Spleen (tissue), 11 donors: ENCODE results near the gene STAT4. TPM values are rescaled to one million over a fixed set of nuclear protein-coding genes. Genes with fewer than 3 reads are reported as not detected.

Experiments
- DNase-seq: peaks from one replicate; pipeline ENCODE4 v3.0.0-alpha.2; 2020
- H3K27ac ChIP-seq, 8 donors: fragments of 200-600 bp; sonication (generic) in 7 of 8; 1 replicate in 4 of 8; 2 replicates in 4 of 8; pipeline versions ENCODE4 v1.5.0 to v1.8.0; 2016 to 2021; ENCODE audit warnings: inconsistent platforms in 4 of 8, mild to moderate bottlenecking in 4 of 8, moderate library complexity in 1 of 8
- H3K27me3 ChIP-seq, 7 donors: fragments of 200-600 bp; sonication (generic) in 6 of 7; replicated peaks in 1 of 7; 1 replicate in 4 of 7; 2 replicates in 3 of 7; pipeline versions ENCODE4 v1.5.0 to v1.8.0; 2016 to 2021; ENCODE audit warnings: inconsistent platforms in 3 of 7, mild to moderate bottlenecking in 1 of 7
- H3K36me3 ChIP-seq, 6 donors: fragments of 200-600 bp; sonication (generic) in 5 of 6; 1 replicate in 4 of 6; 2 replicates in 2 of 6; pipeline versions ENCODE4 v1.5.0 to v1.8.0; 2016 to 2021; ENCODE audit warnings: inconsistent platforms in 2 of 6
- H3K4me1 ChIP-seq, 6 donors: fragments of 200-600 bp; sonication (generic) in 5 of 6; 1 replicate in 3 of 6; 2 replicates in 3 of 6; pipeline versions ENCODE4 v1.5.0 to v1.8.0; 2016 to 2021; ENCODE audit warnings: inconsistent platforms in 3 of 6
- H3K4me3 ChIP-seq, 8 donors: fragments of 200-600 bp; sonication (generic) in 7 of 8; 1 replicate in 4 of 8; 2 replicates in 4 of 8; pipeline versions ENCODE4 v1.5.0 to v1.8.0; 2016 to 2021; ENCODE audit warnings: inconsistent platforms in 4 of 8, mild to moderate bottlenecking in 4 of 8, moderate library complexity in 2 of 8
- H3K9me3 ChIP-seq, 8 donors: fragments of 200-600 bp; sonication (generic) in 7 of 8; 1 replicate in 4 of 8; 2 replicates in 4 of 8; pipeline versions ENCODE4 v1.5.0 to v1.8.0; 2016 to 2021; ENCODE audit warnings: inconsistent platforms in 4 of 8
- CTCF ChIP-seq, 11 experiments: fragments of 200-600 bp in 7 of 11; fragments of 450-650 bp in 4 of 11; sonication (generic) in 4 of 11; IDR thresholded peaks in 8 of 11; conservative IDR thresholded peaks in 3 of 11; 1 replicate in 7 of 11; 2 replicates in 4 of 11; pipeline versions ENCODE4 v1.4.0 to v1.8.0; 2016 to 2021; ENCODE audit warnings: antibody characterized with exemption in 11 of 11, inconsistent platforms in 4 of 11, mild to moderate bottlenecking in 1 of 11
- POLR2A ChIP-seq, 3 donors: fragments of 450-650 bp; IDR thresholded peaks; one replicate each; pipeline ENCODE4 v1.5.1; 2017; ENCODE audit warnings: antibody characterized with exemption in 3 of 3, mild to moderate bottlenecking in 1 of 3
- POLR2AphosphoS5 ChIP-seq, 3 donors: sonication (generic); formaldehyde crosslinking; IDR thresholded peaks; one replicate each; pipeline ENCODE4 v1.5.1; 2017; ENCODE audit warnings: antibody characterized with exemption in 3 of 3
- WGBS, 5 donors: extraction: QIAGEN DNeasy Blood & Tissue Kit in 3 of 5; methylation state at CpG; one replicate each; pipeline versions ENCODE4 v1.1.5 to v1.1.7; 2013 to 2018; 5-methylcytosine and 5-hydroxymethylcytosine counted together
- intact Hi-C: fragments of 100-400 bp; cut with DNase I; formaldehyde crosslinking; loops from one replicate; pipeline ENCODE4 v1.15.0; 2023; ENCODE audit warnings: low total_unique reads
- polyA plus RNA-seq, 3 donors: library from polyadenylated mRNA; stranded (reverse); fragments of 200-250 nt; gene quantifications; one replicate each; pipeline ENCODE4 v1.2.1, GENCODE V29; 2013
- total RNA-seq, 7 donors: library from RNA; depleted of rRNA in 3 of 7; stranded (reverse); fragments of >200 nt in 3 of 7; fragmentation: NEBNext Ultra II Directional in 4 of 7; extraction: Animal tissue kit (Norgen Biotek cat#: 25700) in 4 of 7; gene quantifications; one replicate each; pipeline versions ENCODE4 v1.1.0 to v1.2.1, GENCODE V29; 2016 to 2021
- donor health status: healthy with polysubstance abuse.
- donor health status: DM: no; HTN: no; CAD: no; lungs with moderate emphysema.
- donor health status: DM: no; HTN: no; CAD: no.
- donor health status: Bipolar disorder and iron deficiency.
- donor health status: healthy.
- donor health status: DM: no; HTN: no; CAD: no.
- donor health status: DM: yes; HTN: yes; CAD: no.

Gene STAT4
- total and polyA plus RNA-seq, 10 donors: 4.0 to 36.7 (median 25.6) TPM

- Histone ChIP-seq H3K4me3 (no peak overlapping the region), H3K36me3 (no peaks in the 10 kb centered on the region), H3K27me3 (no peaks in the 10 kb centered on the region), H3K4me1 (peaks cover 6 to 73% (median 28%) of the 10 kb centered on the region in 6 donors), H3K9me3 (no peaks in the 10 kb centered on the region), H3K27ac (peak overlapping the region in 4 of 8 donors; percentile 0 to 93 (median 90))
- 70 to 74% (median 72%) methylated on average over 5 of the region's 5 CpGs for WGBS, 5 donors
- intact Hi-C loops: loop anchor here (5.0 kb wide), 1 partner anchor 100 kb away; no protein-coding TSS in a partner anchor
- TF ChIP-seq POLR2AphosphoS5 (IDR thresholded peaks at IDR 0.05) (peak in 1 of 3 donors; percentile 34), CTCF (IDR thresholded peaks at IDR 0.05 in 8 of 11, conservative IDR thresholded peaks at IDR 0.05 in 3 of 11) (no peak), POLR2A (IDR thresholded peaks at IDR 0.05) (no peak)
- DNase-seq: no peak
Observed at GRCh38 chr2:191152482-191153240, 1.9 kb upstream of the STAT4 start.

- Histone ChIP-seq H3K27me3 (no peaks in the 10 kb centered on the region), H3K4me1 (peaks cover 6 to 82% (median 28%) of the 10 kb centered on the region in 6 donors), H3K27ac (peak overlapping the region; percentile 72 to 93 (median 86)), H3K9me3 (no peaks in the 10 kb centered on the region), H3K4me3 (peak overlapping the region in 7 of 8 donors; percentile 51 to 79 (median 53)), H3K36me3 (peaks cover 0 to 13% (median 0%) of the 10 kb centered on the region in 6 donors)
- DNase-seq: peak; percentile 78
- intact Hi-C loops: loop anchor here (5.0 kb wide), 1 partner anchor 99 kb away; no protein-coding TSS in a partner anchor
- 83 to 94% (median 91%) methylated on average over 6 of the region's 6 CpGs for WGBS, 5 donors
- TF ChIP-seq CTCF (IDR thresholded peaks at IDR 0.05 in 8 of 11, conservative IDR thresholded peaks at IDR 0.05 in 3 of 11) (no peak), POLR2AphosphoS5 (IDR thresholded peaks at IDR 0.05) (no peak), POLR2A (IDR thresholded peaks at IDR 0.05) (no peak)
Observed at GRCh38 chr2:191151331-191151730, 537 bp upstream of the STAT4 start.

- H3K4me3 ChIP-seq: peak overlapping the region; percentile 51 to 79 (median 54)
- no peak for DNase-seq
- no peak for TF ChIP-seq POLR2AphosphoS5 (IDR thresholded peaks at IDR 0.05)
- TF ChIP-seq CTCF (IDR thresholded peaks at IDR 0.05 in 8 of 11, conservative IDR thresholded peaks at IDR 0.05 in 3 of 11): no peak
- no peak for TF ChIP-seq POLR2A (IDR thresholded peaks at IDR 0.05)
- WGBS, 5 donors: 2 to 10% (median 2%) methylated on average over 10 of the region's 10 CpGs
- intact Hi-C loops: loop anchor here (5.0 kb wide), 1 partner anchor 98 kb away; no protein-coding TSS in a partner anchor
- H3K36me3 ChIP-seq: peaks cover 0 to 24% (median 0%) of the 10 kb centered on the region in 6 donors
- peaks cover 6 to 87% (median 28%) of the 10 kb centered on the region in 6 donors for H3K4me1 ChIP-seq
- no peaks in the 10 kb centered on the region for H3K9me3 ChIP-seq
- peak overlapping the region; percentile 72 to 93 (median 86) for H3K27ac ChIP-seq
- no peaks in the 10 kb centered on the region for H3K27me3 ChIP-seq
Observed at GRCh38 chr2:191150230-191150599, 579 bp downstream of the STAT4 start.

- WGBS, 5 donors: 78 to 91% (median 85%) methylated on average over 4 of the region's 4 CpGs
Observed at GRCh38 chr2:191149391-191149790, 1.4 kb downstream of the STAT4 start.

More at GRCh38 chr2:191149391-191149790, 1.4 kb downstream of the STAT4 start:
- peak overlapping the region in 6 of 8 donors; percentile 44 to 93 (median 88) for H3K27ac ChIP-seq
- H3K36me3 ChIP-seq: peaks cover 0 to 33% (median 0%) of the 10 kb centered on the region in 6 donors
- H3K4me1 ChIP-seq: peaks cover 6 to 82% (median 28%) of the 10 kb centered on the region in 6 donors
- H3K9me3 ChIP-seq: no peaks in the 10 kb centered on the region
- H3K4me3 ChIP-seq: peak overlapping the region in 5 of 8 donors; percentile 11 to 79 (median 52)
- H3K27me3 ChIP-seq: no peaks in the 10 kb centered on the region
- intact Hi-C loops: no loop called here
- TF ChIP-seq POLR2A (IDR thresholded peaks at IDR 0.05): no peak
- no peak for TF ChIP-seq POLR2AphosphoS5 (IDR thresholded peaks at IDR 0.05)
- no peak for DNase-seq
